ENCODE data around the gene AP1S3. TPM values are rescaled to one million over a fixed set of nuclear protein-coding genes. Genes with fewer than 3 reads are reported as not detected.
A peak's percentile ranks its signal among the peaks of the same experiment; 100 is the strongest.

The AP1S3 gene
- total RNA-seq, 1 experiment from 2014 or later, result 34.3 TPM

DNA sequence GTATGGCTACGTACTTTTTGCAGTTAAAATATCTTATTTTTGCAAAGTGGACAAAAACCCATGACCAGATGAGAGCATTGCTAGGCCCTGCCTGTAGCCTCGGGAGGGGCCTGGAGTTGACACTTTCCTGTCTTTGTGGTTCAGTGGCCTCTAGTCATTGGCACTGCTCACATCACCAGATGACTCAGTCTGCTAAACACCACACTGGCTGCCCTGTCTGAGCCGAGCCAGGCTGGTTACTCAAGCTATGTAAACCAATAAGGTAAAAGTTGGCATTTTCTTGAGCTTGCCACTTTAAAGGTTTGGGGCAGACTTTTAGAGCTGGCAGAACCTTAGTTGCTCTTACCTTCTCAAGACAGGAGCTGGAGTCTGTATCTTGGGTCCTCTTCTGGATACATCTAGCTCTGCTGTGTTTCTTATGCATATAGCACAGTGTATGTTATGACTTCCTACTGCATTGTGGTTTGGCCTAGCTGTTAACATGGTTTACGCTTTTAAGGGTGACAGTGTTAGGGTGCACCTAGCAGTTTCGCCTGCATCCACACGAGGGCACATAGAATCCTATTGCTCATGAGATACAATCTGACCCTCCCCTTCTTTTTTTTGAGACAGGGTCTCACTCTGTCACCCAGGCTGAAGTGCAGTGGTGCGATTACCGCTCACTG is 76.4 kb downstream of the AP1S3 start:
- H3K79me2 ChIP-seq (ENCODE audit: low read length), result no peaks in the 10 kb centered on the region; the same call in 1 of the 2 replicates
- H3K36me3 ChIP-seq (ENCODE audit: low read depth, low read length), result no peaks in the 10 kb centered on the region; the same call in 1 of the 2 replicates
- no peaks in the 10 kb centered on the region for H4K20me1 ChIP-seq (ENCODE audit: low read length)
- H3F3A ChIP-seq (ENCODE audit: low read length, unreplicated experiment), result peaks cover 18% of the 10 kb centered on the region
- no peaks in the 10 kb centered on the region for H3K9me3 ChIP-seq (ENCODE audit: low read length)
- H3K4me3 ChIP-seq (ENCODE audit: low read length), result peak overlapping the region; percentile 27; the same call in 1 of the 2 replicates
- H2AFZ ChIP-seq (ENCODE audit: low read length), result peak overlapping the region; percentile 49; the same call in 1 of the 2 replicates
- CTCF ChIA-PET, result interaction anchor here (0.5 to 1.7 kb wide), 7 partner anchors 36 to 109 kb away, joined by 3 to 10 read pairs (median 4); no protein-coding TSS in a partner anchor
- no TSS peak for BruUV-seq (replicated peaks)
- H3K4me1 ChIP-seq (ENCODE audit: insufficient read depth, low read length), result peaks cover 36% of the 10 kb centered on the region
- DNase-seq, result peak; percentile 96
- no peaks in the 10 kb centered on the region for H3K9me2 ChIP-seq (replicated peaks; ENCODE audit: low read length)
- no peaks in the 10 kb centered on the region for H3K27me3 ChIP-seq (ENCODE audit: low read length)
- peak overlapping the region; percentile 84 for H3K9ac ChIP-seq (ENCODE audit: low read length)
- peak; percentile 95 for ATAC-seq
- H3K4me2 ChIP-seq (ENCODE audit: low read length), result peak overlapping the region; percentile 85
- POLR2A ChIA-PET (ENCODE audit: unreplicated experiment), result interaction anchor here (0.6 kb wide), 1 partner anchor 510 kb away, joined by 3 read pairs; no protein-coding TSS in a partner anchor
- TF ChIP-seq EZH2phosphoT487 (IDR thresholded peaks at IDR 0.05; ENCODE audit: borderline replicate concordance, low read length) (no peak), CTCF (conservative IDR thresholded peaks at IDR 0.05; ENCODE audit: low read depth, low read length) (peak; percentile 62), EZH2 (IDR thresholded peaks at IDR 0.05; ENCODE audit: low read length, unreplicated experiment) (no peak)
- peak overlapping the region; percentile 99 for H3K27ac ChIP-seq (ENCODE audit: low read length)
- intact Hi-C loops (cut with micrococcal nuclease), result loop anchor here (1.0 to 5.0 kb wide), 2 partner anchors 36 to 196 kb away; partner anchors contain the start of gene MRPL44

GRCh38 chr2:223759569-223760430 is 77.6 kb downstream of the AP1S3 start:
- TSS peak; percentile 89 for BruUV-seq (replicated peaks)
- Histone ChIP-seq H3K4me2 (ENCODE audit: low read length) (peak overlapping the region; percentile 85), H3F3A (ENCODE audit: low read length, unreplicated experiment) (peaks cover 18% of the 10 kb centered on the region), H3K27me3 (ENCODE audit: low read length) (no peaks in the 10 kb centered on the region), H3K4me1 (ENCODE audit: insufficient read depth, low read length) (peaks cover 36% of the 10 kb centered on the region), H4K20me1 (ENCODE audit: low read length) (no peaks in the 10 kb centered on the region), H3K9me2 (replicated peaks; ENCODE audit: low read length) (no peaks in the 10 kb centered on the region), H3K27ac (ENCODE audit: low read length) (peak overlapping the region; percentile 99), H3K9ac (ENCODE audit: low read length) (peak overlapping the region; percentile 84), H3K9me3 (ENCODE audit: low read length) (no peaks in the 10 kb centered on the region), H3K79me2 (ENCODE audit: low read length) (no peaks in the 10 kb centered on the region; the same call in 1 of the 2 replicates), H2AFZ (ENCODE audit: low read length) (no peak overlapping the region), H3K4me3 (ENCODE audit: low read length) (peak overlapping the region; percentile 46; the same call in 1 of the 2 replicates), H3K36me3 (ENCODE audit: low read depth, low read length) (no peaks in the 10 kb centered on the region; the same call in 1 of the 2 replicates)
- peak; percentile 90 for DNase-seq
- ChIA-PET POLR2A (ENCODE audit: unreplicated experiment) (interaction anchor here (0.7 to 0.8 kb wide), 2 partner anchors 30 to 1123 kb away, joined by 3 to 12 read pairs; no protein-coding TSS in a partner anchor), CTCF (interaction anchor here (0.9 to 1.7 kb wide), 2 partner anchors 37 to 38 kb away, joined by 4 to 7 read pairs; no protein-coding TSS in a partner anchor)
- intact Hi-C loops (cut with micrococcal nuclease), result loop anchor here (1.0 to 5.0 kb wide), 3 partner anchors 34 to 198 kb away; partner anchors contain the start of gene MRPL44
- TF ChIP-seq EZH2 (IDR thresholded peaks at IDR 0.05; ENCODE audit: low read length, unreplicated experiment), result no peak
- no peak for TF ChIP-seq EZH2phosphoT487 (IDR thresholded peaks at IDR 0.05; ENCODE audit: borderline replicate concordance, low read length)
- no peak for TF ChIP-seq CTCF (conservative IDR thresholded peaks at IDR 0.05; ENCODE audit: low read depth, low read length)
- peak; percentile 67 for ATAC-seq

All from PC-3 (cell line).